ENCODE data around the gene MALRD1. TPM values are rescaled to one million over a fixed set of nuclear protein-coding genes. Genes with fewer than 3 reads are reported as not detected.

Gene MALRD1
- total RNA-seq, 1 experiment from 2014 or later = not detected

DNA sequence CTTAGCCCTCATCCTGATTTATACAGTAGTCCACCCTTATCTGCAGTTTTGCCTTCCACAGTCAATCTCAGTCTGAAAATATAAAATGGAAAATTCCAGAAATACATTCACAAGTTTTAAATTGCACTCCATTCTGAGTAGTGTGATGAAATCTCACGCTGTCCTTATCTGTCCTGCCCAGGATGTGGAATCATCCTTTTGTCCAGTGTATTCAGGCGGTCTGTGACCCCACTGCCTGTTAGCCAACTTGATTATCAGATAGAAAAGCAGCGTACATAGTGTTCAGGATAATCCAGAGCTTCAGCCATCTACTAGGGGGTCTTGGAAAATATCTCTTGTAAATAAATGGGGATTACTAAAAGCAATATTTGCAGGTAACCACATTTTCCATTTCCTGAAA lies 146.3 kb downstream of the MALRD1 start:
- no TSS peak for BruUV-seq (replicated peaks)
- TF ChIP-seq, protein P1, sequence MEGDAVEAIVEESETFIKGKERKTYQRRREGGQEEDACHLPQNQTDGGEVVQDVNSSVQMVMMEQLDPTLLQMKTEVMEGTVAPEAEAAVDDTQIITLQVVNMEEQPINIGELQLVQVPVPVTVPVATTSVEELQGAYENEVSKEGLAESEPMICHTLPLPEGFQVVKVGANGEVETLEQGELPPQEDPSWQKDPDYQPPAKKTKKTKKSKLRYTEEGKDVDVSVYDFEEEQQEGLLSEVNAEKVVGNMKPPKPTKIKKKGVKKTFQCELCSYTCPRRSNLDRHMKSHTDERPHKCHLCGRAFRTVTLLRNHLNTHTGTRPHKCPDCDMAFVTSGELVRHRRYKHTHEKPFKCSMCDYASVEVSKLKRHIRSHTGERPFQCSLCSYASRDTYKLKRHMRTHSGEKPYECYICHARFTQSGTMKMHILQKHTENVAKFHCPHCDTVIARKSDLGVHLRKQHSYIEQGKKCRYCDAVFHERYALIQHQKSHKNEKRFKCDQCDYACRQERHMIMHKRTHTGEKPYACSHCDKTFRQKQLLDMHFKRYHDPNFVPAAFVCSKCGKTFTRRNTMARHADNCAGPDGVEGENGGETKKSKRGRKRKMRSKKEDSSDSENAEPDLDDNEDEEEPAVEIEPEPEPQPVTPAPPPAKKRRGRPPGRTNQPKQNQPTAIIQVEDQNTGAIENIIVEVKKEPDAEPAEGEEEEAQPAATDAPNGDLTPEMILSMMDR (IDR thresholded peaks at IDR 0.05; ENCODE audit: unreplicated experiment) = no peak

GRCh38 chr10:19195698-19196097 lies 147.1 kb downstream of the MALRD1 start:
- POLR2A ChIA-PET = no interaction called here
- Mint-ChIP-seq H3K4me3 (ENCODE audit: unreplicated experiment) (no peak overlapping the region), H3K36me3 (ENCODE audit: insufficient read depth, unreplicated experiment) (no peaks in the 10 kb centered on the region), H3K27me3 (ENCODE audit: insufficient read depth, unreplicated experiment) (no peaks in the 10 kb centered on the region), H3K27ac (ENCODE audit: low read depth, unreplicated experiment) (no peak overlapping the region), H3K4me1 (ENCODE audit: insufficient read depth, unreplicated experiment) (no peaks in the 10 kb centered on the region), H3K9me3 (ENCODE audit: unreplicated experiment) (no peaks in the 10 kb centered on the region)
- intact Hi-C loops (cut with micrococcal nuclease) = no loop called here
- CTCF ChIA-PET = interaction anchor here (0.7 kb wide), 1 partner anchor 358 kb away, joined by 3 read pairs; no protein-coding TSS in a partner anchor
- no TSS peak for BruUV-seq (replicated peaks)
- TF ChIP-seq, protein P1 (IDR thresholded peaks at IDR 0.05; ENCODE audit: unreplicated experiment) = no peak
- no peak for DNase-seq (ENCODE audit: unreplicated experiment)

More for the DNA sequence above, 146.3 kb downstream of the MALRD1 start:
- ChIA-PET CTCF (no interaction called here), POLR2A (interaction anchor here (0.6 kb wide), 1 partner anchor 25 kb away, joined by 3 read pairs; no protein-coding TSS in a partner anchor)
- Mint-ChIP-seq H3K27ac (ENCODE audit: low read depth, unreplicated experiment) (no peak overlapping the region), H3K36me3 (ENCODE audit: insufficient read depth, unreplicated experiment) (no peaks in the 10 kb centered on the region), H3K4me3 (ENCODE audit: unreplicated experiment) (no peak overlapping the region), H3K4me1 (ENCODE audit: insufficient read depth, unreplicated experiment) (no peaks in the 10 kb centered on the region), H3K9me3 (ENCODE audit: unreplicated experiment) (no peaks in the 10 kb centered on the region), H3K27me3 (ENCODE audit: insufficient read depth, unreplicated experiment) (no peaks in the 10 kb centered on the region)
- intact Hi-C loops (cut with micrococcal nuclease) = no loop called here
- DNase-seq (ENCODE audit: unreplicated experiment) = no peak

GRCh38 chr10:19200211-19200610 lies 151.6 kb downstream of the MALRD1 start:
- TF ChIP-seq, protein P1 (IDR thresholded peaks at IDR 0.05; ENCODE audit: unreplicated experiment) = no peak
- Mint-ChIP-seq H3K4me1 (ENCODE audit: insufficient read depth, unreplicated experiment) (no peaks in the 10 kb centered on the region), H3K9me3 (ENCODE audit: unreplicated experiment) (no peaks in the 10 kb centered on the region), H3K27ac (ENCODE audit: low read depth, unreplicated experiment) (no peak overlapping the region), H3K4me3 (ENCODE audit: unreplicated experiment) (no peak overlapping the region), H3K27me3 (ENCODE audit: insufficient read depth, unreplicated experiment) (no peaks in the 10 kb centered on the region), H3K36me3 (ENCODE audit: insufficient read depth, unreplicated experiment) (no peaks in the 10 kb centered on the region)
- ChIA-PET CTCF (interaction anchor here (1.5 kb wide), 1 partner anchor 9 kb away, joined by 3 read pairs; no protein-coding TSS in a partner anchor), POLR2A (interaction anchor here (1.7 kb wide), 1 partner anchor 9 kb away, joined by 5 read pairs; no protein-coding TSS in a partner anchor)
- intact Hi-C loops (cut with micrococcal nuclease) = no loop called here
- no TSS peak for BruUV-seq (replicated peaks)
- no peak for DNase-seq (ENCODE audit: unreplicated experiment)

DNA sequence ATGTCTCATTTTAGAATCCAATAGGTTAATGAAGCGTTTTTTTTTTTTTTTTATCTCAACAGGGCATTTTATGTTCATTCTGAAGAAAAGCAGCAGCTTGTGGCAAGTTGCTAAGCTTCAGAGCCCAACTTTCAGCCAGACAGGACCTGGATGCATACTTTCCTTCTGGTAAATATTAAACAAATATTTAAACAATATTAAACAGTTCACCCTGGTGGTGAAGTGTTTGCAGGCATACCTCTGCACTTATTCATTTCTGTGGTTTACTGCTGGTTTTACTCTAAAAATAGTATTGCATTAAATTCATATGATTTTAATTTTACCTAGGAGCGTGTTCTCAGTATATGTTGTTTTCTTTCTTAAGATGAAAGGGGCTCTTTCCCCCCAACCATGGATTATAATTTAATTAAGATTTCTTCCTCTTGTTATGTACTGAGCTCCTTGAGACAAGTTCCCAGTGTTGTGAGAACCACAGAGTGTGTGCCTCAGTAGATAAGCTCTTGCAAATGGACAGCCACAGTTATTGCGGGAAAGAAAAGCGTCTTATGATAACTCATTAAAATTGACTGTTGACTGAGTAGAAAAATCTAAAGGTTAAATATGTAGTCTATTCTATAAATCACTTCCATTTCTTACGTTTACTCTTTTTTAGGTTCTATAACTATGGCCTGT lies 155.8 kb downstream of the MALRD1 start:
- Mint-ChIP-seq H3K4me1 (ENCODE audit: insufficient read depth, unreplicated experiment) (no peaks in the 10 kb centered on the region), H3K4me3 (ENCODE audit: unreplicated experiment) (no peak overlapping the region), H3K9me3 (ENCODE audit: unreplicated experiment) (no peaks in the 10 kb centered on the region), H3K27me3 (ENCODE audit: insufficient read depth, unreplicated experiment) (no peaks in the 10 kb centered on the region), H3K27ac (ENCODE audit: low read depth, unreplicated experiment) (no peak overlapping the region), H3K36me3 (ENCODE audit: insufficient read depth, unreplicated experiment) (no peaks in the 10 kb centered on the region)
- BruUV-seq (replicated peaks) = no TSS peak
- ChIA-PET POLR2A (no interaction called here), CTCF (interaction anchor here (0.6 kb wide), 1 partner anchor 411 kb away, joined by 4 read pairs; no protein-coding TSS in a partner anchor)
- DNase-seq (ENCODE audit: unreplicated experiment) = no peak
- TF ChIP-seq, protein P1 (IDR thresholded peaks at IDR 0.05; ENCODE audit: unreplicated experiment) = no peak
- intact Hi-C loops (cut with micrococcal nuclease) = no loop called here

Measured in MCF 10A (cell line).